Measurements from ENCODE around the gene TTBK2. TPM values are rescaled to one million over a fixed set of nuclear protein-coding genes. Genes with fewer than 3 reads are reported as not detected.
A peak's percentile ranks its signal among the peaks of the same experiment; 100 is the strongest.

The TTBK2 gene
- total RNA-seq, 1 donor from 2014 or later = 23.3 TPM

DNA sequence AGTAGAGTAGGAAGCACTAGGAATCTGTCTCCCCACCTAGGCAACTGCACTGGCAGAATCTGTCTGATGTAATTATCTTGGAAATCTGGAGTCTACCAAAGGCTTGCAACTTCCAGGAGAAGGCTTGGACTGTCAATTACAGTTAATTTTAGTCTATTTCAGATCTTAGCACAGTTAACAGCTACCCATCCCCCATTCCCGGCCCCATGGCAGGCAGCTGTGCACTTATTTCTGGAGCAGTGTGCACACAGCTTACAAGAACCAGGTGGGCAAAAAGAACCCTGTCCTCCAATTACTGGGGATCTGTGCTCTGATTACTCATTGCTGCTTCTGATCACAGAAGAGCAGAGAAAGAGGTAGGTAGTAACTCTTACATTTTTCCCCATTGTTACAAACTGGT lies 171.3 kb downstream of the TTBK2 start:
- no peak overlapping the region for H3K4me3 ChIP-seq
- H3K9me3 ChIP-seq (replicated peaks) = peaks cover 14% of the 10 kb centered on the region
- H3K27me3 ChIP-seq (ENCODE audit: low read depth) = no peaks in the 10 kb centered on the region
- intact Hi-C loops (cut with micrococcal nuclease) = no loop called here
- TF ChIP-seq, protein P1, sequence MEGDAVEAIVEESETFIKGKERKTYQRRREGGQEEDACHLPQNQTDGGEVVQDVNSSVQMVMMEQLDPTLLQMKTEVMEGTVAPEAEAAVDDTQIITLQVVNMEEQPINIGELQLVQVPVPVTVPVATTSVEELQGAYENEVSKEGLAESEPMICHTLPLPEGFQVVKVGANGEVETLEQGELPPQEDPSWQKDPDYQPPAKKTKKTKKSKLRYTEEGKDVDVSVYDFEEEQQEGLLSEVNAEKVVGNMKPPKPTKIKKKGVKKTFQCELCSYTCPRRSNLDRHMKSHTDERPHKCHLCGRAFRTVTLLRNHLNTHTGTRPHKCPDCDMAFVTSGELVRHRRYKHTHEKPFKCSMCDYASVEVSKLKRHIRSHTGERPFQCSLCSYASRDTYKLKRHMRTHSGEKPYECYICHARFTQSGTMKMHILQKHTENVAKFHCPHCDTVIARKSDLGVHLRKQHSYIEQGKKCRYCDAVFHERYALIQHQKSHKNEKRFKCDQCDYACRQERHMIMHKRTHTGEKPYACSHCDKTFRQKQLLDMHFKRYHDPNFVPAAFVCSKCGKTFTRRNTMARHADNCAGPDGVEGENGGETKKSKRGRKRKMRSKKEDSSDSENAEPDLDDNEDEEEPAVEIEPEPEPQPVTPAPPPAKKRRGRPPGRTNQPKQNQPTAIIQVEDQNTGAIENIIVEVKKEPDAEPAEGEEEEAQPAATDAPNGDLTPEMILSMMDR (IDR thresholded peaks at IDR 0.05; ENCODE audit: borderline replicate concordance) = no peak
- no peak overlapping the region for H3K27ac ChIP-seq (replicated peaks)
- DNase-seq = no peak
- no peaks in the 10 kb centered on the region for H3K4me1 ChIP-seq
- peaks cover 59% of the 10 kb centered on the region for H3K36me3 ChIP-seq

DNA sequence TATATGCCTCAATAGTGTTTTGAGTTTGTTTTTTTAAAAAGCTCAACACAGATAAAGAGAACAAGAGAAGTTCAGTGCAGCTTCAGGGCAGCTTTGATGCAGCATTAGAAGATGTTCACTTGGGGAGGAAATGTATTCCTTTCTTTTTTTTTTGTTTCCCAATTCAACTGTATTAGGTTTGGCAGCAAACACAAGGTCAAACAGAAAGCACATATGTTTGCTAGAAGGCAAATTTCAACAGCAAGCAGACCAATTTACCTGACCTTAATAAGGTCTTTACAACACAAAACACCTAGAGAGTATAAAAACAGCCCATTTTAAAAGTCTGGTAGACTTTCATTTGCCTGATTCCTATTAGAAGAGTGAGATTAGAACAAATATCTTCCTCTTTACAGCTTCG lies 176.4 kb downstream of the TTBK2 start:
- DNase-seq = no peak
- Histone ChIP-seq H3K27ac (replicated peaks) (no peak overlapping the region), H3K4me1 (peaks cover 17% of the 10 kb centered on the region), H3K9me3 (replicated peaks) (no peaks in the 10 kb centered on the region), H3K4me3 (no peak overlapping the region), H3K27me3 (ENCODE audit: low read depth) (no peaks in the 10 kb centered on the region), H3K36me3 (peaks cover 17% of the 10 kb centered on the region)
- intact Hi-C loops (cut with micrococcal nuclease) = no loop called here
- TF ChIP-seq, protein P1 (IDR thresholded peaks at IDR 0.05; ENCODE audit: borderline replicate concordance) = no peak

DNA sequence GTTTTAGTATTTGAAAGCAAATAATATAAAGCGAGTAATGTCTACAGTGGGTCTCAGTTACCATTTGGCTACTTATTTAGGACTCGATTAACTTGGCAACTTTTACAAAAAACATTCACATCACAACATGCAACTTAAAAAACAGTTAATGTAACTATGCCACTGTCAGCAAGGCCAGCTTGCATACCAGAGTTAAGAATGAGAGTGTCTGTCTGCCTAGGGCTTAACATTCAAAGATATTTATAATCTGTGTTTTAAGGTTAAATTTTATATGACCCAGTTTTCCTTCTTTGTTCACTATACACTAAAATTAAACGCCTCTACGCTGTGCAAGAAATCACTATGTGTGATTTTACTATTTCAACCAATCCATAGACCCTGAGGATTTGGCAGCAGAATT lies 178.4 kb downstream of the TTBK2 start:
- TF ChIP-seq, protein P1 (IDR thresholded peaks at IDR 0.05; ENCODE audit: borderline replicate concordance) = no peak
- intact Hi-C loops (cut with micrococcal nuclease) = no loop called here

DNA sequence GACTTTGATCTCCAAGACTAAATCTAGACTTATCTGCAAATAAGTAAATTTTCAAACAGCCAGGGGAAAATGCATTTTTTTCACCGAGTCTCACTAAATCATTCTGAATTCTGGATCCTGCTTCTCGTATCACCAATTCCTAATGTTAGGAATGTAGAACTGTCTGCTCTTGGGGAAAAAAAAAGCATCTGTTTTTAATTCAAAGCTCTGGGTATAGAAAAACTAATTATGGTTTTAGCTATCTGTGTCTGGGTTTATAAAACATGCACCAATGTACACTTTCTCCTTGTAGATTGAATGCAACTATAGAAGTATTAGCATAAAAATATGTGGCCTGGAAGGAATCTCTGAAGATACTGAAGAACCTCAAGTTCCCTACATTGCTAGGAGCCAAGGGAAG lies 178.9 kb downstream of the TTBK2 start:
- H3K4me1 ChIP-seq = peaks cover 26% of the 10 kb centered on the region
- intact Hi-C loops (cut with micrococcal nuclease) = no loop called here
- no peak for DNase-seq
- H3K4me3 ChIP-seq = no peak overlapping the region
- no peak overlapping the region for H3K27ac ChIP-seq (replicated peaks)
- TF ChIP-seq, protein P1 (IDR thresholded peaks at IDR 0.05; ENCODE audit: borderline replicate concordance) = no peak
- H3K36me3 ChIP-seq = peaks cover 15% of the 10 kb centered on the region
- H3K9me3 ChIP-seq (replicated peaks) = no peaks in the 10 kb centered on the region
- no peaks in the 10 kb centered on the region for H3K27me3 ChIP-seq (ENCODE audit: low read depth)

More for the DNA sequence above, 178.4 kb downstream of the TTBK2 start:
- no peak overlapping the region for H3K4me3 ChIP-seq
- no peaks in the 10 kb centered on the region for H3K9me3 ChIP-seq (replicated peaks)
- peaks cover 24% of the 10 kb centered on the region for H3K4me1 ChIP-seq
- peaks cover 15% of the 10 kb centered on the region for H3K36me3 ChIP-seq
- DNase-seq = no peak
- no peaks in the 10 kb centered on the region for H3K27me3 ChIP-seq (ENCODE audit: low read depth)
- no peak overlapping the region for H3K27ac ChIP-seq (replicated peaks)

DNA sequence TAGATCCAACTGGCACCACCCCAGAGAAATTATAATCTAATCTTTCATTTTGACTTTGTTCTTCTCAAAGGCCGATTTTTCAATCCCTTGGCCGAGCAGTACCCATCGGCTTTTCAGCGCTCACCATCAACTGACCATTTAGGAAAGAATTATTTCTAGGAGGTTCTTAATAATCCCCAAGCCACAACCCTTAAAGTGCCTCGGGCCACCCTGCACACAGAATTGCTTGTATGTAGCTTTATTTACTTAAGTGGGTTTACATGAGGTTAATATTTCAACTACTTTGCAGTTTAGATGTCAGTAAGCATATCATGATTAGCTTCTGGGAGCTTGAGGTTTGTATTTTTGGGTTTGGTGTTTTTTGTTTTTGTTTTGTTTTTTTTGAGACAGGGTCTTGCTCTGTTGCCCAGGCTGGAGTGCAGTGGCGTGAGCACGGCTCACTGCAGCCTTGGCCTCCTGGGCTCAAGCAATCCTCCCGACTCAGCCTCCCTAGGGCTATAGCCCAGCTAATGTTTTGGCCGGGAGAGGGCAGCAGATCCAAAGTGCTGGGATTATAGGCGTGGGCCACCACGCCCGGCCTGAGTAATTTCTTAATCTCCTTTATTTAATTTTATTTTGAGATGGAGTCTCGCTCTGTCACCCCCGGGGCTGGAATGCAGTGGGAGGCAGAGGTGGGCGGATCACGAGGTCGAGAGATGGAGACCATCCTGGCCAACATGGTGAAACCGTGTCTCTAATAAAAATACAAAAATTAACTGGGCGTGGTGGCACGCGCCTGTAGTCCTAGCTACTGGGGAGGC lies 182.8 kb downstream of the TTBK2 start:
- DNase-seq = no peak
- peaks cover 39% of the 10 kb centered on the region for H3K4me1 ChIP-seq
- no peaks in the 10 kb centered on the region for H3K27me3 ChIP-seq (ENCODE audit: low read depth)
- TF ChIP-seq, protein P1 (IDR thresholded peaks at IDR 0.05; ENCODE audit: borderline replicate concordance) = no peak
- H3K36me3 ChIP-seq = peaks cover 27% of the 10 kb centered on the region
- H3K9me3 ChIP-seq (replicated peaks) = no peaks in the 10 kb centered on the region
- intact Hi-C loops (cut with micrococcal nuclease) = no loop called here
- peak overlapping the region; percentile 90 for H3K27ac ChIP-seq (replicated peaks)
- H3K4me3 ChIP-seq = peak overlapping the region; percentile 97
